NB4 (cell line): Measurements from ENCODE around the gene ITPR3.

Source experiments
- MYC ChIP-seq: IDR thresholded peaks from 2 replicates; pipeline ENCODE4 v1.6.1; 2011; ENCODE audit warnings: low read depth, low read length
- POLR2A ChIP-seq: IDR thresholded peaks from 2 replicates; pipeline ENCODE4 v1.6.1; 2011; ENCODE audit warnings: mild to moderate bottlenecking; ENCODE audit not compliant: insufficient read length; ENCODE audit errors: extremely low read depth
- TF ChIP-seq, protein P1 (sequence below): IDR thresholded peaks from one replicate; pipeline ENCODE4 v1.5.1; 2012; ENCODE audit warnings: low read depth, low read length
- TF ChIP-seq, protein P2 (sequence below): IDR thresholded peaks from 2 replicates; pipeline ENCODE4 v1.6.1; 2011; ENCODE audit warnings: low read depth, low read length

DNA sequence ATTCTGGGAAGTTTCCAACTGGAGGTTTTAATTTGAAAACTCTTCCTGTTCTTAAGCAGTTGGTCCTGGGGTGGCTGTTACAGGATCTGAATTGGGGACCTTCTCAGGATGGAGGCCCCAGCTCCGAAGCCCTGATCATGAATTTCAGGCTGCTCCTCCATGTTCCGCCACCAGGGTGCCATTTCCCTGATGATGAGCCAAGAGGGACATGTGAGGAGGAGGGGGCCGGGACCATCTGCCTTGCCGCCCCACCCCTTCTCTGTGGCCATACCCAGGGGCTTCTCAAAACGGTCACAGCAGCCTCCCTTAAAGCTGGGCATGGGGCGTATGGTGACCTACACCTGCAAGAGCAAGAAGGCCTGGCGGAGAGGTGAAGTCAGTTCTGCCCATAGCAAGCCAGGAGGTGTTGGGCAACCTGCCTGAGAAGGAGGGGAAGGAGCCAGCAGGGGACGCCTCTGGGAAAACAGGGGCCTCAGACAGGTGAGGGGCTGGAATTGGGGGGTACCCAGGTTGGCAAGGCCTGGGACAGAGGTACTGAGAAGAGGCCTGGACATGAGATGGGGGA lies 37.4 kb upstream of the ITPR3 start:
- TF ChIP-seq, protein P1, sequence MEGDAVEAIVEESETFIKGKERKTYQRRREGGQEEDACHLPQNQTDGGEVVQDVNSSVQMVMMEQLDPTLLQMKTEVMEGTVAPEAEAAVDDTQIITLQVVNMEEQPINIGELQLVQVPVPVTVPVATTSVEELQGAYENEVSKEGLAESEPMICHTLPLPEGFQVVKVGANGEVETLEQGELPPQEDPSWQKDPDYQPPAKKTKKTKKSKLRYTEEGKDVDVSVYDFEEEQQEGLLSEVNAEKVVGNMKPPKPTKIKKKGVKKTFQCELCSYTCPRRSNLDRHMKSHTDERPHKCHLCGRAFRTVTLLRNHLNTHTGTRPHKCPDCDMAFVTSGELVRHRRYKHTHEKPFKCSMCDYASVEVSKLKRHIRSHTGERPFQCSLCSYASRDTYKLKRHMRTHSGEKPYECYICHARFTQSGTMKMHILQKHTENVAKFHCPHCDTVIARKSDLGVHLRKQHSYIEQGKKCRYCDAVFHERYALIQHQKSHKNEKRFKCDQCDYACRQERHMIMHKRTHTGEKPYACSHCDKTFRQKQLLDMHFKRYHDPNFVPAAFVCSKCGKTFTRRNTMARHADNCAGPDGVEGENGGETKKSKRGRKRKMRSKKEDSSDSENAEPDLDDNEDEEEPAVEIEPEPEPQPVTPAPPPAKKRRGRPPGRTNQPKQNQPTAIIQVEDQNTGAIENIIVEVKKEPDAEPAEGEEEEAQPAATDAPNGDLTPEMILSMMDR, result no peak
- TF ChIP-seq POLR2A (no peak), MYC (no peak)
- TF ChIP-seq, protein P2, sequence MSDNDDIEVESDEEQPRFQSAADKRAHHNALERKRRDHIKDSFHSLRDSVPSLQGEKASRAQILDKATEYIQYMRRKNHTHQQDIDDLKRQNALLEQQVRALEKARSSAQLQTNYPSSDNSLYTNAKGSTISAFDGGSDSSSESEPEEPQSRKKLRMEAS, result no peak
